Urinary bladder (tissue), 4 donors: ENCODE results near the gene CCR3. TPM values are rescaled to one million over a fixed set of nuclear protein-coding genes. Genes with fewer than 3 reads are reported as not detected.

Source experiments
- DNase-seq: peaks from one replicate; pipeline ENCODE4 v3.0.0-alpha.2; 2015; ENCODE audit errors: extremely low spot score
- H3K27ac ChIP-seq: one replicate; pipeline ENCODE4 v1.5.1; 2013; ENCODE audit warnings: low read depth, mild to moderate bottlenecking, moderate library complexity
- H3K36me3 ChIP-seq: one replicate; pipeline ENCODE4 v1.6.1; 2013; ENCODE audit warnings: mild to moderate bottlenecking, moderate library complexity; ENCODE audit not compliant: insufficient read depth
- H3K4me1 ChIP-seq: one replicate; pipeline ENCODE4 v1.6.1; 2013; ENCODE audit warnings: mild to moderate bottlenecking, moderate library complexity; ENCODE audit not compliant: insufficient read depth
- H3K4me3 ChIP-seq: one replicate; pipeline ENCODE4 v1.5.1; 2013; ENCODE audit warnings: low read depth, low read length
- WGBS: extraction: QIAGEN DNeasy Blood & Tissue Kit; methylation state at CpG from one replicate; pipeline ENCODE4 v1.1.7; 2013; 5-methylcytosine and 5-hydroxymethylcytosine counted together
- polyA plus RNA-seq: library from polyadenylated mRNA; stranded (reverse); fragments of 200-250 nt; gene quantifications from one replicate; pipeline ENCODE4 v1.2.3, GENCODE V29; 2013
- total RNA-seq: library from RNA; depleted of rRNA; stranded (reverse); fragments of >200 nt; gene quantifications from one replicate; pipeline ENCODE4 v1.2.3, GENCODE V29; 2014
- donor health status: healthy with polysubstance abuse.
- donor health status: healthy.

Gene CCR3
- total and polyA plus RNA-seq, 2 donors, result not detected

DNA sequence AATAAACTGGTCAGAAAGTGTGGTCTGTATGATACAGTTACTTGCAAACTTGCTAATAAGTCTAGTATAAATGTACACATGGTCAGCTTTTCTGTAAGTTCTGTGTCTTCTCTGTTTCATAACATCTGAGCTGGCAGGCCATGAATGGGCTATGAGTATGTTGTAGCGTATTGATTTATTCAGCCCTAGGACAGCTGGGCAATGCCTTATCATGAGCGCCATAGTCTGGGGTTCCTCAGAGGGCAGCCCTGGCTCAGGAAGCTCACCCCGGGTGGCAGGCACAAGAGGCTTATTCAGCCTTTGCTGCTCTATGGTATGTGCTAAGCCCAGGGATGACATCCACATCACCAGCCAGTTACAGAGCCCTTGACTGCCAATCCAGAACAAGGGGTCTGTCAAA lies 61.0 kb downstream of the CCR3 start:
- H3K27ac ChIP-seq, result no peak overlapping the region

DNA sequence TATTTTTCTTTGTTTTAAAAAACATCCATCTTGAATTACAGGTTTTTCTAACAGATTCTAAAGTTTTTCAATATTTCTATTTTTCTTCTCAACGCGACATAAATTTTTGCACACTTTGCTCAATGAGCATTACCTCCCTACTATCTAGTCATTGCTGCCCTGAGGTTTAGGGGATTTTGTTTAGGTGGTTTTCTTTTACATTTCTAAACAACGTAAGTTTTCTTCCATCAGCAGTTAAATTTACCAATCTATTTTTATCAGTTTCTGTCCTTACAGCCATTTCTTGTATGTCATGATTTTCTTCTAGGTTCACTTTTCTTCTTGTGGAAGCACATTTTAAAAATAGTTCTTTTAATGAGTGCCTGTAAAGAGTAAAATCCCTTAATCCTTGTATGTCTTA lies 62.5 kb downstream of the CCR3 start:
- no peaks in the 10 kb centered on the region for H3K36me3 ChIP-seq
- no peaks in the 10 kb centered on the region for H3K4me1 ChIP-seq
- 77% methylated on average over 3 of the region's 3 CpGs for WGBS
- no peak for DNase-seq
- H3K27ac ChIP-seq, result no peak overlapping the region
- H3K4me3 ChIP-seq, result no peak overlapping the region

More for the DNA sequence above, 61.0 kb downstream of the CCR3 start:
- WGBS, result 62% methylated on average over 3 of the region's 3 CpGs
- Histone ChIP-seq H3K4me1 (no peaks in the 10 kb centered on the region), H3K4me3 (no peak overlapping the region), H3K36me3 (no peaks in the 10 kb centered on the region)
- DNase-seq, result no peak

DNA sequence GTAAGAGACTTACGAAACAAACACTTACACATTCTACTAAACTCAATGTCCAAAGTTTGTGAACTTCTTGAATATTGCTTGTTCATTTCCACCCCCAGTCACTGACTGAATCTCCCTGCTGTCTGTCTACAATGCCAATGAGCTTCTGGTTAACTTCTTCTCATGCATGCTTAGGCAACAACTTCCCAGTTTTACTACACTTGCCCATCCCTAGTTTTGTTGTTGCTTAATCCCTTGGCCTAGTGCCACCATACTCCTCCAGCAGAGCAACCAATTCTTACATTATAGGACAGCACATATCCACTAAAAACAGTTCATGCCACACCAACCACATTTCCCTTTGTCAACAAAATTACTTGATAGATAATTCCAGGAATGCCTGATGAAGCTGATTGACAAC lies 70.7 kb downstream of the CCR3 start:
- H3K4me3 ChIP-seq, result no peak overlapping the region
- no peak overlapping the region for H3K27ac ChIP-seq
- H3K4me1 ChIP-seq, result no peaks in the 10 kb centered on the region
- 75% methylated on average over 1 of the region's 1 CpG for WGBS
- H3K36me3 ChIP-seq, result no peaks in the 10 kb centered on the region
- no peak for DNase-seq

DNA sequence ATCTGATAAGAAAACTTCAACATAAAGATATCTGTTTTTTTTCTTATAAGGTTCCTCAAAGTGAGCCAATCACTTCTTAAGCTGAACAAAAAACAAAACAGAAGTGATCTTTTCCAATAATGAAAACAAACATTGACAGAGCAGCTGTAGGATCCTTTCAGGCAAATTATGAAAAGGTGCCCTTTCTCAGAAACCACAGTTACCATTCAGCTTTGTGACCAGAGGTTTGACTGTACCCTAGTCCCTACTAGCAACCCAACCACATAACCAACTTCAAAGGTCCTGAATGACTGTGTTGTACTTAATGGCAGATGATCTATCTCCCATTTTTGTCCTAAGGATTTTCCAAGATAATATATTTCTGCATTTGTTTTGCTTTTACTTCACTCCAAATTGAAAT lies 72.3 kb downstream of the CCR3 start:
- Histone ChIP-seq H3K36me3 (no peaks in the 10 kb centered on the region), H3K4me1 (no peaks in the 10 kb centered on the region), H3K4me3 (no peak overlapping the region), H3K27ac (no peak overlapping the region)
- DNase-seq, result no peak

DNA sequence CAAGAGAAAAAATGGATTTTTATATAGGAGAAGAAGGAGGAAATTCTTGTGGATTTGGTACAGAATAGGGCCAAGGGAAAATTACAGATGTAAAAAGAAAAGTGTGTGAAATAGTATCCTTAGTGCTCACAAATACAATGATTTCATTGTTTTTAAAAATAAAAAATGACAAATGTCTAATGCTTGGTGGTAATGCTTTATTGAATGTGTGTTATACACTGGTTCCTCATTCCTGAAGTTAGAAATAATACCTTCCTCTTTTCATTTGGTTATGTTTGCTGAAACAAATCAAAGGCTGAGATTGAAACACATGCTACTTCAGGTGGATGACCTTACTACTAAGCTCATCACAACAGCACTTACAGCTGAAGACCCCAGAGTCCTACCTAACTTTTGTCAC lies 73.9 kb downstream of the CCR3 start:
- no peaks in the 10 kb centered on the region for H3K4me1 ChIP-seq
- no peaks in the 10 kb centered on the region for H3K36me3 ChIP-seq
- DNase-seq, result no peak
- H3K4me3 ChIP-seq, result no peak overlapping the region
- no peak overlapping the region for H3K27ac ChIP-seq

Other genes with a start within 250 kb of the CCR3 start
- gene FYCO1, start 246.6 kb upstream of the CCR3 start, total RNA-seq, result 26.6 TPM
- 58.9 TPM for gene FYCO1, start 246.6 kb upstream of the CCR3 start, polyA plus RNA-seq
- gene XCR1, start 215.0 kb upstream of the CCR3 start, total RNA-seq, result 1.0 TPM
- gene XCR1, start 215.0 kb upstream of the CCR3 start, polyA plus RNA-seq, result 0.77 TPM
- 7.7 TPM for gene CCR1, start 34.1 kb upstream of the CCR3 start, total RNA-seq
- 7.3 TPM for gene CCR1, start 34.1 kb upstream of the CCR3 start, polyA plus RNA-seq
- 3.3 TPM for gene CCR2, start 111.7 kb downstream of the CCR3 start, total RNA-seq
- 2.1 TPM for gene CCR2, start 111.7 kb downstream of the CCR3 start, polyA plus RNA-seq
- 1.4 TPM for gene CCR5, start 128.5 kb downstream of the CCR3 start, total RNA-seq
- 1.0 TPM for gene CCR5, start 128.5 kb downstream of the CCR3 start, polyA plus RNA-seq
- gene CCRL2, start 164.8 kb downstream of the CCR3 start, total RNA-seq, result 2.5 TPM
- gene CCRL2, start 164.8 kb downstream of the CCR3 start, polyA plus RNA-seq, result 1.6 TPM
- 3.3 TPM for gene LTF, start 222.4 kb downstream of the CCR3 start, total RNA-seq
- 0.66 TPM for gene LTF, start 222.4 kb downstream of the CCR3 start, polyA plus RNA-seq